Iris pigment epithelial cell (primary cell): ENCODE measurements around the gene OR1J2.
"Not testable (repeated sequence)": the region's sequence is repeated elsewhere in the genome, so short reads cannot be mapped to it uniquely, and the experiment has no call there.

Experiments
- DNase-seq: peaks from one replicate; pipeline ENCODE4 v3.0.0-alpha.2; 2011; ENCODE audit warnings: low read depth

Gene OR1J2, protein sequence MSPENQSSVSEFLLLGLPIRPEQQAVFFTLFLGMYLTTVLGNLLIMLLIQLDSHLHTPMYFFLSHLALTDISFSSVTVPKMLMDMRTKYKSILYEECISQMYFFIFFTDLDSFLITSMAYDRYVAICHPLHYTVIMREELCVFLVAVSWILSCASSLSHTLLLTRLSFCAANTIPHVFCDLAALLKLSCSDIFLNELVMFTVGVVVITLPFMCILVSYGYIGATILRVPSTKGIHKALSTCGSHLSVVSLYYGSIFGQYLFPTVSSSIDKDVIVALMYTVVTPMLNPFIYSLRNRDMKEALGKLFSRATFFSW

DNA sequence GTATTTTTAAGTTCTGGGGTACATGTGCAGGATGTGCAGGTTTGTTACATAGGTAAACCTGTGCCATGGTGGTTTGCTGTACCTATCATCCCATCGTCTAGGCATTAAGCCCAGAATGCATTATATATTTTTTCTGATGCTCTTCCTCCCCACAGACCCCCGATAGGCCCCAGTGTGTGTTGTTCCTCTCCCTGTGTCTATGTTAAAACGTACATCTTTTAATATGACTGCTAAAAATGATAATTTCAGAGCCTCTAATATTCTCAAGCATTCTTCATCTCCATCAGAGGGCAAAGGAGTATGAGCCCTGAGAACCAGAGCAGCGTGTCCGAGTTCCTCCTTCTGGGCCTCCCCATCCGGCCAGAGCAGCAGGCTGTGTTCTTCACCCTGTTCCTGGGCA lies at the start of gene OR1J2:
Gene OR1J2, plus strand, starts transcription at position 301 of the 400 bp plus-strand sequence. Its CDS starts 0 bp downstream, at position 301.
- DNase-seq: no peak

DNA sequence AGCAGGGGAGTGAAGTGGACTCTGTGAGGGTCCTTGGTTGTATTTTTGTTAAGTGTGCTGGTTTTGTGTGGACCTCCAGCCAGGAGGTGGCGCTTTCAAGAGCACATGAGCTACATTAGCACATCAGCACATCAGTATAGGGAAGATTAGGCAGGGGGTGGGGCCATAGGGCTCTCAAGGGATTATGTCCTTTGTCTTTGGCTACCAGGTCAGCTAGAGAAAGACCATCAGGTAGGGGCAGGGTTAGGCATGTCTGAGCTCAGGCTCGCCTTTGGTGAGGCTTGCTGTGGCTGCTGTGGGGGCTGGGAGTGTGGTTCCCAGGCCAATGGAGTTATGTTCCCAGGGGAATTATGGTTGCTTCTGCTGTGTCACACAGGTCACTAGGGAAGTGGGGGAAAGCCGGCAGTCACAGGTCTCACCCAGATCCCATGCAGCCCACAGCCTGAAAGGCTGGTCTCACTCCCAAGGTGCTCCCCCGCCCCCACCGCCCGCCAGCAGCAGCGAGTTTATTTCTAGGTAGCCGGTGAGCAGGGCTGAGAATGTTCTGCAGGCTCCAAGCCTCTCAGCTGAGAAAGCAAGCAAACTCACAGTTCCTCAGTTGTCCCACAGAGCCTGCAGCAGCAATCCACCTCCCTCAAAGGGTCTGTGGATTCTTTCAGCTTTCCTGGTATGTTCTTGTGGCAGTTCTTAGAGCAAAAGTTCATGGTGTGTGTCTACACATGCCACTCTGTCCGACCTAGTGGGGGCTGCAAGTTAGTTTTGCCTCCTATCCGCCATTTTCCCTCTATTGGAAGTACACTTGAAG lies 46.6 kb upstream of the OR1J2 start:
- peak; percentile 19 for DNase-seq

GRCh38 chr9:122464633-122465567 lies 45.7 kb upstream of the OR1J2 start:
- DNase-seq: peak; percentile 93

- no peak for DNase-seq
Measured at GRCh38 chr9:122466456-122466855, 44.1 kb upstream of the OR1J2 start.

DNA sequence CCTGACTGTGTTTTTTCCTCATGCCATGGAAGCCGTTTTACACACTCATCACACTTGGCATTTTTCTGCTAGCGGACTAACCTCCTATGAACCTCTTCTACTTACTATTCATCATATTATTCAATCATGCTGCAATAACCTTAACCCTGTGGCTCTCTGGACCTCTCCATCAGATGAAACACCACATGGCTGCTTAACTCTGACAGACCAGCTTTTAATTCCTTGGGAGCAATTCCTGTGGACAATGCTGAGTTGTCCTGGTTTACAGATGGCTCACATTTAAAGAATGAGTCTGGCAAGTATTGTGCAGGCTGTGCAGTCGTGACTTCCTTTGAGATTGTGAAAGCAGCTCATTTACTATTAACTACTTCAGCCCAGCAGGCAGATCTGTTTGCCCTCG lies 41.9 kb upstream of the OR1J2 start:
- DNase-seq: peak; percentile 58

DNA sequence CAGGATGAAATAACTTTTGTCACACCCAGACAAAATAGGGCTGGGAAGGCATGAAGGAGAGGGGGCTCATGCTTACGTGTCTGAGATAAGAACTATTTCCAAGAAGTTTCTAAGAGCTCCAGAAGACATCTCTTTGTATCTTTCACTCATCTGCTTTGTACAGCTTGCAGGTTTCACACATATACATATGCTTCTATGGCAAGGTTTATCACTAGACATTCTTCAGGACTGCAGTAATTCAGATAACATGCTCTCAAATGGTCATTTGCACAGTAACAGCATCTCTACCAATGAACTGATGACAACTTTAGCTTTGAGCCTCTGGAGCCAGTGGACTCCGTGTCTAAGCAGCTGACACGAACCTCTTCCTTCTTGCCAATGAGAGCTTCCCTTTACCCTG lies 36.0 kb upstream of the OR1J2 start:
- DNase-seq: no peak

DNA sequence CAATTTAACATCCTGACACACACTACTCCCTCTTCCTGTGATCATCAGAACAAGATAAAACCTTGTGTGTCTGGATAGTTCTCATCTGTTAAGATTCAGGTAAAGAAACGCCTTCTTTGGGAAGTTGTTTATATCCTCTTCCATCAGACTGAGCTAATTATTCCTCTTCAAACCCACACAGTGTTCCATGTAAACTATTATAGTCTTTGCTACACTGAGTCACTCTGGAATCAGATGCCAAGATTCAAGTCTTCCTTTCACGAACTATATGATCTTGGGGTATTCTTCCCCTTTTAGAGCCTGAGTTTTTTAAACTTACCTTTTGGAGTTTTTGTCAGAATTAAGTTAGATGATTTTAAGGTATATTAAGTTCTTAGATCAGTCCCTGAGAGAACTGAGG lies 34.9 kb upstream of the OR1J2 start:
- no peak for DNase-seq

GRCh38 chr9:122477346-122477745 lies 33.3 kb upstream of the OR1J2 start:
- DNase-seq: no peak

DNA sequence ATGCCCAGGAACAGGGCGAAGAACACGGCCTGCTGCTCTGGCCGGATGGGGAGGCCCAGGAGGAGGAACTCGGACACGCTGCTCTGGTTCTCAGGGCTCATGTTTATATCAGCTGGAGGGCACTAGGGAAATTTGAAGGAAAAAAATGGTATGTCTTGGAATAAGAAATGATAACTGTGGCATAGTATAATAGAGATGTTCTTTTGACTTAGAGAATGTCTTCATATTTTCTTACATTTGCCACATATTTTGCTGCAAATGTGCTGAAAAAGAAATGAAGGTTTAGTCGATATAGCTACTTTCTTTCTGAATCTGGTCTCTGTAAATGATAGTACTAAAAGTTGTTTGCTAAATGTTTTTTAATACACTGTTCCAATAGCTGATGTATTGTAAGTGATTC lies 32.8 kb upstream of the OR1J2 start, which contains the start of gene OR1J1:
Gene OR1J1, minus strand, starts transcription at position 101 of the 400 bp plus-strand sequence. Its CDS starts 0 bp downstream, at position 101.
- no peak for DNase-seq

DNA sequence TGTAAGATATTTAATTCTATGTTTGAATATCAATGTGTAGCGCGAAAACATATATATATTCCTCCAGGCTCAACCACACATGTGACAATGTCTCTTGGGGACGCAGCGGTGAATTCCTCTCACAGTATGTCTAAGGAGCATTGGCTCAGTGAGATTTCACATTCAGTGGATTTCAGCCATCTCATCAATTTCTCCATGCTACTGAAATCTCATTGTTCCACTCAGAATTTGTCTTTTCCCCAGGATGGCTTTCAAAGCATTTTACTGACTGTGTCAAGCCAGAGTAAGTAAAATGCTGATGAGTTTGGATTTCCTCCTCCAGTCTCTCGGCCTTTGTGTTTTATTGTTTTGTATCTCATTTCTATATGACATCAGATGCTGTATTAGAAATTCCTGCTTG lies 31.5 kb upstream of the OR1J2 start:
- DNase-seq: no peak

- peak; percentile 63 for DNase-seq
Measured at GRCh38 chr9:122498883-122499288, 11.7 kb upstream of the OR1J2 start.

DNA sequence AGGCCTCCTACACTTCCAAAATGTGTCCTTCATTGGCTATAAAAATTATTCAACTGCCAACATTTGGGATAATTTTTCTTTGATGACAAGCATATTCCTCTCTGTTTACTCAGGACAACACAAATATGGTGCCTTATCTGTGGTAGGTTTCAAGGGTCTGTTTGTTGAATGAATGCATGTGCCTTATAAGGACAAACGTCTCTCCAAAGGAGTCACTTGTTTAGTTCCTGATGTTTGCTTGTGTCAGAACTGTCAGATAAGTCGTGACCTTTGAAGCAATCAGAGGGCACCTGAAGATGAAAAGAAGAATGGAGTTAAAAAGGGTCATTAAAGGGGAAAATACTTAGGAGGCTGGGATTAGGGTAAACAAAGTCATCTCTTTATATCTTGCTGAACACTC lies 3.6 kb upstream of the OR1J2 start:
- DNase-seq: no peak

- no peak for DNase-seq
Measured at GRCh38 chr9:122518226-122518625, 7.6 kb downstream of the OR1J2 start.

DNA sequence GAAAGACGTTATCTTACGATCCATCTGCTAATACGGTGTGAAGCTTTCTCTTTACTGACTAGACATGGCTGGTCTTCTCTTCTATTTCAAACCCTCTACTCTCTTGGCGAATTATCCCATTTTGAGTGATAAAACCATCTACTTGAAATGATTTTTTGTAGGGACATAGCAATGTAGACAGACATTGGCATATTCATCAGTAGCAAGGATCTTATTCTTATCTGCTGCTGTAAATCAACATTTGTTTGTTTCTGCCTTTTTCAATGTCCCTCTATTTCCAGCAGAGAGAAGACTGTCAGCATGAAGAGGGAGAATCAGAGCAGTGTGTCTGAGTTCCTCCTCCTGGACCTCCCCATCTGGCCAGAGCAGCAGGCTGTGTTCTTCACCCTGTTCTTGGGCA lies 8.2 kb downstream of the OR1J2 start, which contains the start of gene OR1J4:
Gene OR1J4, plus strand, starts transcription at position 301 of the 400 bp plus-strand sequence. Its CDS starts 0 bp downstream, at position 301.
- DNase-seq: no peak

DNA sequence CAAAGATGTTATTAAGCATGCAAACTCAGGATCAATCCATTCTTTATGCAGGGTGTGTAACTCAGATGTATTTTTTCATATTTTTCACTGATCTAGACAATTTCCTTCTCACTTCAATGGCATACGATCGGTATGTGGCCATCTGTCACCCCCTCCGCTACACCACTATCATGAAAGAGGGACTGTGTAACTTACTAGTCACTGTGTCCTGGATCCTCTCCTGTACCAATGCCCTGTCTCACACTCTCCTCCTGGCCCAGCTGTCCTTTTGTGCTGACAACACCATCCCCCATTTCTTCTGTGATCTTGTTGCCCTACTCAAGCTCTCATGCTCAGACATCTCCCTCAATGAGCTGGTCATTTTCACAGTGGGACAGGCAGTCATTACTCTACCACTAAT lies 8.8 kb downstream of the OR1J2 start:
- no peak for DNase-seq

DNA sequence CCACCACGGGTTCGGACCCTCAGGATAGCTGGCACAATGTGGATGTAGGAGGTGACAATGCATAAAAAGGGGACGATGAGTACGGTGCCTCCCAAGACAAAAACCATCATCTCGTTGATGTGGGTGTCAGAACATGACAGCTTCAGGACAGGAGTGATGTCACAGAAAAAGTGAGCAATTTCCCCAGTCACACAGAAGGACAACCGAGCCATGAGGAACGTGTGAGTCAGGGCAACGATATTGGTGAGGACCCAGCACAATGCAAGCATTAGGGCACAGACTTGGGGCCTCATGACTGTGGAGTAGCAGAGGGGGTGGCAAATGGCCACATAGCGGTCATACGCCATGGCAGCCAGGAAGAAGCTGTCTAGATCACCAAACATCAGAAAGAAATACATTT lies 16.0 kb downstream of the OR1J2 start:
- no peak for DNase-seq

DNA sequence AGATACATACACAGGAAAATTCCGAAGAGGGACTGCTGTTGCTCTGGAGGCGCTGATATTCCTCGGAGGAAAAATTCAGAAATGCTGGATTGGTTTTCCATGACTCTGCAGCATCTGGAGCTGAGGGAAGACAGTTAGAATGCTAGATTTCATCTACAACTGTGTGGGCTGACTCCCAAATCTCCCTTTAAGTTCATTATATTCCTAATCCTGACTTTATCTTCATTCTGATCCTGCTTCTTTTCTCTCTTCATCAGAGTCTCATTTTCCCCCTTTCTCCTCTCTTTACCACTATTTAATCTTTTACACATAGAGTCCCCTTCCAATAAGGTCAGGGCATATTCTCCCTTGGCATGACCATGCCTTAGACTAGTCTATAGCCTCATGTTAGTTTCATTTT lies 16.6 kb downstream of the OR1J2 start, which contains the start of gene OR1N1:
Gene OR1N1, minus strand, starts transcription at position 101 of the 400 bp plus-strand sequence. Its CDS starts 0 bp downstream, at position 101.
- DNase-seq: no peak

DNA sequence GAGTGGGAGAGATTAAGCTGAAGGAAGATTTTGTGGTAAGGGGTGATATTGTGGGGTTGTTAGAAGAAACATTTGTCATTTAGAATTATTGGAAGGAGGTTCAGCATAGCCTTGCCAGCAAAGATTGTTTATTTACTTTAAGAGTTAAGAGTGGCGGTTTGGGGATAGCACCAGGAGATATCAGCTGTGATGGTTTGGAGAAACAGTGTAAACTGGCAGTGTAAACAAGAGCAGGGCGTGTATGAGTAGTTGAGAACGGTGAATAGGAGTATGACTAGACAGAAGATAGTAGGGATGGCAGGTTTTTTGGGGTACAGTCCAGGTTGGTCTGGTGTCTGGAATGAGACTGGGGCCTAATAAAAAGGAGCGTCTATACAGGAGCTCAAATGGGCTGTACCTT lies 20.6 kb downstream of the OR1J2 start:
- not testable (repeated sequence) for DNase-seq

- DNase-seq: peak; percentile 3
Measured at GRCh38 chr9:122536134-122536533, 25.5 kb downstream of the OR1J2 start.

GRCh38 chr9:122537066-122537465 lies 26.5 kb downstream of the OR1J2 start:
- DNase-seq: not testable (repeated sequence)

- DNase-seq: no peak
Measured at GRCh38 chr9:122538757-122539156, 28.2 kb downstream of the OR1J2 start.

- no peak for DNase-seq
Measured at GRCh38 chr9:122546196-122546595, 35.6 kb downstream of the OR1J2 start.
